Measurements from ENCODE around the gene AKT3.
"Not testable (repeated sequence)": the region's sequence is repeated elsewhere in the genome, so short reads cannot be mapped to it uniquely, and the experiment has no call there.

AKT3 gene

DNA sequence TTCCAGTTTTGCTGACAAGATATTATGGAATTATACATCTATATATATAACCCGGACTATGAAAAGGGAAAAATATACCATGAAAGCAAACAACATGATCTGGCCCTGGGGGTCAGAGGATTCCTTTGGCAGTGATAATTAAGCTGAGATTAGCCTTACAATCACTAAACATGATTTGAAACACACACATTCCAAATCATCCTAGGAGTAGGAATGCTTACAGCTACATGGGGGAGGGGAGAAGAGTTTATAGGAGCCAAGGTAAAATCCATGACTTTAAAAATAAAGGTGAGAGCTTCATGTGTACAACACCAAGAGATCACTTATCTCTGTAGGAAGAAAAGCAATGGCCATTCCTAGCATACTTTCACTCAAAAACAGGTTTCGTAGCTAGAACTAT lies 57.6 kb downstream of the AKT3 start:
- no peak overlapping the region for H3K4me3 ChIP-seq (ENCODE audit: low read depth in 1 of 2, low read length in 2 of 2)
- no peaks in the 10 kb centered on the region for H3K9me3 ChIP-seq (ENCODE audit: control insufficient read depth in 1 of 2, low read length in 2 of 2)
- H3K9ac ChIP-seq (ENCODE audit: low read depth in 1 of 2, low read length in 2 of 2): no peak overlapping the region
- no peak overlapping the region for H3K27ac ChIP-seq (ENCODE audit: low read depth, low read length)
- peaks cover 0 to 2% of the 10 kb centered on the region in 2 donors for H3K4me1 ChIP-seq (ENCODE audit: control insufficient read depth in 1 of 2, insufficient read depth in 2 of 2, low read length in 2 of 2)
- no peaks in the 10 kb centered on the region for H3K36me3 ChIP-seq (ENCODE audit: control insufficient read depth in 1 of 2, insufficient read depth in 2 of 2, low read length in 2 of 2)
- no peaks in the 10 kb centered on the region for H3K27me3 ChIP-seq (ENCODE audit: control insufficient read depth in 1 of 2, insufficient read depth in 2 of 2, low read length in 2 of 2)

DNA sequence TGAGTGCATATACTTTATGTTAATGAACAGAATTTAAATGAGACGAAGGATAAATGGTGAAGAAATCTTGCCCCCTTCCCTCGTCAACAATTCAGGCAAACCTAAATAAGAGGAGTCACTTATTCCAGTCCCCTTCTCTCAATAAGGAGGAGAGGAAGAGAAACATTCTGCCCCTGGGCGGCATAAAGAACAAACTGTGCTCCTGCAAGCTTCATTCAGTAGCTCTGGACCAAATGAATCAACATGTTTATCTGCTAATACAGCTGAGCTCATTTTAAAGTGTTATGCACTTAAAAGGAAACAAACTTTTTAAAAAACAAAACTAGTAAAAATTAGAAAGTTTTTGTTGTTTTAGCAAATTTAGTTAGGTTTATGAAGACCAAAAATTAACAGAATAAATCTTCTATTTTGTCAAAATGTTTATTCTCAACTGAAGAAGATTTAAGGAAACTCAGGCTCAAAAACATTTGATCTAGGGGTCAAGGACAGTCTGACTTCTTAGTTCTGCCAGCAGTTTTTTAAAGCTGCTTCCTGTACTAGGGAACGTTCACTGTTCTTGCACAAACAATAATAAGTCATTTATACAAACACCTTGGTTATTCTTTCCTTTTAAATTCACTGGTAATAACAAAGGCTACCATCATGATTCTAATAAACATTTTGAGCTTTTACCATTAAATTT lies 58.3 kb downstream of the AKT3 start:
- H3K27ac ChIP-seq (ENCODE audit: low read depth, low read length): no peak overlapping the region
- H3K4me3 ChIP-seq (ENCODE audit: low read depth in 1 of 2, low read length in 2 of 2): no peak overlapping the region
- no peaks in the 10 kb centered on the region for H3K36me3 ChIP-seq (ENCODE audit: control insufficient read depth in 1 of 2, insufficient read depth in 2 of 2, low read length in 2 of 2)
- H3K4me1 ChIP-seq (ENCODE audit: control insufficient read depth in 1 of 2, insufficient read depth in 2 of 2, low read length in 2 of 2): peaks cover 0 to 2% of the 10 kb centered on the region in 2 donors
- no peaks in the 10 kb centered on the region for H3K9me3 ChIP-seq (ENCODE audit: control insufficient read depth in 1 of 2, low read length in 2 of 2)
- no peaks in the 10 kb centered on the region for H3K27me3 ChIP-seq (ENCODE audit: control insufficient read depth in 1 of 2, insufficient read depth in 2 of 2, low read length in 2 of 2)
- no peak overlapping the region for H3K9ac ChIP-seq (ENCODE audit: low read depth in 1 of 2, low read length in 2 of 2)

DNA sequence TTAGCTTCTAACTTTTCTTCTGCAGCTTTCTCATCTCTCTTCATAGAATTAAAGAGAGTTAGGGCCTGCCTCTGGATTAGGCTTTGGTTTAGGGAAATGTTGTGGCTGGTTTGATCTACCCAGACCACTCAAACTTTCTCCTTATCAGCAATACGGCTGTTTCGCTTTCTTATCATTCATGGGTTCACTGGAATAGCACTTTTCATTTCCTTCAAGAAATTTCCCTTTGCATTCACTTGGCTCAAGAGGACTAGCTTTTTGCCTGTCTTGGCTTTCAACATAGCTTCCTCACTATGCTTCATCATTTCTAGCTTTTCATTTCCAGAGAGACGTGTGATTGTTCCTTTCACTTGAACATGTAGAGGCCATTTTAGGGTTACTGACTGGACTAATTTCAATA lies 59.6 kb downstream of the AKT3 start:
- H3K27me3 ChIP-seq (ENCODE audit: control insufficient read depth in 1 of 2, insufficient read depth in 2 of 2, low read length in 2 of 2): no peaks in the 10 kb centered on the region
- H3K9ac ChIP-seq (ENCODE audit: low read depth in 1 of 2, low read length in 2 of 2): no peak overlapping the region
- H3K27ac ChIP-seq (ENCODE audit: low read depth, low read length): no peak overlapping the region
- no peaks in the 10 kb centered on the region for H3K36me3 ChIP-seq (ENCODE audit: control insufficient read depth in 1 of 2, insufficient read depth in 2 of 2, low read length in 2 of 2)
- no peak overlapping the region for H3K4me3 ChIP-seq (ENCODE audit: low read depth in 1 of 2, low read length in 2 of 2)
- H3K4me1 ChIP-seq (ENCODE audit: control insufficient read depth in 1 of 2, insufficient read depth in 2 of 2, low read length in 2 of 2): peaks cover 0 to 2% of the 10 kb centered on the region in 2 donors
- H3K9me3 ChIP-seq (ENCODE audit: control insufficient read depth in 1 of 2, low read length in 2 of 2): no peaks in the 10 kb centered on the region

DNA sequence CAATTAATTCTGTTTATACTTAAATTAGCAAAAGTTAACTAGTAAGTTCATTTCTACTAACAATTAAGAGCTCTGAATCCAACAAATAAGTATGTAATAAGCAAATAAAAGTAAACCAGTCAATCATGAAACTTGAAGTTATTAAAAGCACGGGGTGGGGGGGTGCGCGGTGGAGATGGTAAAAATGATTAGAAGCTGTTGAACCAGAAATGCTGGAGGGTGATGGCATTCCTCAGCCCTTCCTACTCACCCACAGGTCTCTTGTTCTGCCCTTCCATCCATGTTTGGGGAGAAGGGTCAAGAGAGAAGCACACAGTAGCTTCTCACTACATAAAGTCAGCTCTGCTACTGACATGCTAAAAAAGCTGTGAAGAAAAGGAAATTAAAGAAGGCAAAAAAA lies 63.5 kb downstream of the AKT3 start:
- H3K9ac ChIP-seq (ENCODE audit: low read depth in 1 of 2, low read length in 2 of 2): no peak overlapping the region
- no peaks in the 10 kb centered on the region for H3K9me3 ChIP-seq (ENCODE audit: control insufficient read depth in 1 of 2, low read length in 2 of 2)
- no peaks in the 10 kb centered on the region for H3K36me3 ChIP-seq (ENCODE audit: control insufficient read depth in 1 of 2, insufficient read depth in 2 of 2, low read length in 2 of 2)
- no peaks in the 10 kb centered on the region for H3K4me1 ChIP-seq (ENCODE audit: control insufficient read depth in 1 of 2, insufficient read depth in 2 of 2, low read length in 2 of 2)
- no peaks in the 10 kb centered on the region for H3K27me3 ChIP-seq (ENCODE audit: control insufficient read depth in 1 of 2, insufficient read depth in 2 of 2, low read length in 2 of 2)
- no peak overlapping the region for H3K4me3 ChIP-seq (ENCODE audit: low read depth in 1 of 2, low read length in 2 of 2)
- no peak overlapping the region for H3K27ac ChIP-seq (ENCODE audit: low read depth, low read length)

DNA sequence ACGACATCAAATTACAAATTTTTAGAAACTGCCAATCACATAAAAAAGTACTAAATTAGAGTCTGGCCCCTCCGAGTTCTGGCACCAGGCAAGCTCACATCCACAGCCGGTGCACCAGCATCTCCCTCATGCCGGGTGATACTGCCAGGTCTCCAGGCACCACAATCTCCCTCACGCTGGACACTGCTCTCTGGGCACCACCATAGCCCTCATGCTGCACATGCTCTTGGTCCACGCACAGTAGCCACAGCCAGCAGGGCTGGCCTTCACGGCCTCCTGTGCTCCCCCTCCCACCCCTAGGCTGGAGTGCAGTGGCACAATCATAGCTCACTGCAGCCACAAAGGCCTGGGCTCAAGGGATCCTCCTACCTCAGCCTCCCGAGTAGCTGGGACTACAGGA lies 65.5 kb downstream of the AKT3 start:
- H3K9me3 ChIP-seq (ENCODE audit: control insufficient read depth in 1 of 2, low read length in 2 of 2): no peaks in the 10 kb centered on the region
- no peaks in the 10 kb centered on the region for H3K36me3 ChIP-seq (ENCODE audit: control insufficient read depth in 1 of 2, insufficient read depth in 2 of 2, low read length in 2 of 2)
- H3K9ac ChIP-seq (ENCODE audit: low read depth in 1 of 2, low read length in 2 of 2): no peak overlapping the region
- no peak overlapping the region for H3K4me3 ChIP-seq (ENCODE audit: low read depth in 1 of 2, low read length in 2 of 2)
- H3K4me1 ChIP-seq (ENCODE audit: control insufficient read depth in 1 of 2, insufficient read depth in 2 of 2, low read length in 2 of 2): no peaks in the 10 kb centered on the region
- no peaks in the 10 kb centered on the region for H3K27me3 ChIP-seq (ENCODE audit: control insufficient read depth in 1 of 2, insufficient read depth in 2 of 2, low read length in 2 of 2)
- no peak overlapping the region for H3K27ac ChIP-seq (ENCODE audit: low read depth, low read length)

DNA sequence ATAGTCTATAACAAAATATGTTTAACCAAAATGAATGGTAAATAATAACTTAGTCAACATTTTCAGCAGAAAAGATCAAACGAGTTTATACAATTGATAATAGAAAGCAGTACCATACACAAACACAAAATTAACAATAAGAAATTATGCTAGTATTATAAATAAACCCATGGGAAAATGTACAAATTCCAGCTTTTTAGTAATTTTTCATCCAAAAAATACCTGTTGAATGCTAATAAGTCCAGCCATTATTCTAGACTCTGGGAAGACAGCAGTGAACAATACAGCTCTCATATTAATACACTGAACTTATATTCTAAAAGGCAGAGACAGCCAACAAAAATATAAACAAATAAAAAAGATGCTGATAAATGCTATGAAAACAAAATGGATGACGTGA lies 66.3 kb downstream of the AKT3 start:
- H3K9me3 ChIP-seq (ENCODE audit: control insufficient read depth in 1 of 2, low read length in 2 of 2): no peaks in the 10 kb centered on the region
- no peaks in the 10 kb centered on the region for H3K36me3 ChIP-seq (ENCODE audit: control insufficient read depth in 1 of 2, insufficient read depth in 2 of 2, low read length in 2 of 2)
- no peaks in the 10 kb centered on the region for H3K27me3 ChIP-seq (ENCODE audit: control insufficient read depth in 1 of 2, insufficient read depth in 2 of 2, low read length in 2 of 2)
- no peak overlapping the region for H3K4me3 ChIP-seq (ENCODE audit: low read depth in 1 of 2, low read length in 2 of 2)
- H3K4me1 ChIP-seq (ENCODE audit: control insufficient read depth in 1 of 2, insufficient read depth in 2 of 2, low read length in 2 of 2): no peaks in the 10 kb centered on the region
- no peak overlapping the region for H3K9ac ChIP-seq (ENCODE audit: low read depth in 1 of 2, low read length in 2 of 2)
- H3K27ac ChIP-seq (ENCODE audit: low read depth, low read length): no peak overlapping the region

DNA sequence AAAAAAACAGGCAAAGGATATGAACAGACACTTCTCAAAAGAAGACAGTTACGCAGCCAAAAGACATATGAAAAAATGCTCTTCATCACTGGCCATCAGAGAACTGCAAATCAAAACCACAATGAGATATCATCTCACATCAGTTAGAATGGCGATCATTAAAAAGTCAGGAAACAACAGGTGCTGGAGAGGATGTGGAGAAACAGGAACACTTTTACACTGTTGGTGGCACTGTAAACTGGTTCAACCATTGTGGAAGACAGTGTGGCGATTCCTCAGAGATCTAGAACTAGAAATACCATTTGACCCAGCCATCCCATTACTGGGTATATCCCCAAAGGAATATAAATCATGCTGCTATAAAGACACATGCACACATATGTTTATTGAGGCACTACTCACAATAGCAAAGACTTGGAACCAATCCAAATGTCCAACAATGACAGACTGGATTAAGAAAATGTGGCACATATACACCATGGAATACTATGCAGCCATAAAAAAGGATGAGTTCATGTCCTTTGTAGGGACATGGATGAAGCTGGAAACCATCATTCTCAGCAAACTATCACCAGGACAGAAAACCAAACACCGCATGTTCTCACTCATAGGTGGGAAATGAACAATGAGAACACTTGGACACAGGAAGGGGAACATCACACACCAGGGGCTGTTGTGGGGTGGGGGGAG lies 77.5 kb downstream of the AKT3 start:
- not testable (repeated sequence) for H3K4me3 ChIP-seq (ENCODE audit: low read depth in 1 of 2, low read length in 2 of 2); H3K9me3 ChIP-seq (ENCODE audit: control insufficient read depth in 1 of 2, low read length in 2 of 2); H3K27me3 ChIP-seq (ENCODE audit: control insufficient read depth in 1 of 2, insufficient read depth in 2 of 2, low read length in 2 of 2); H3K36me3 ChIP-seq (ENCODE audit: control insufficient read depth in 1 of 2, insufficient read depth in 2 of 2, low read length in 2 of 2); H3K4me1 ChIP-seq (ENCODE audit: control insufficient read depth in 1 of 2, insufficient read depth in 2 of 2, low read length in 2 of 2); H3K9ac ChIP-seq (ENCODE audit: low read depth in 1 of 2, low read length in 2 of 2); H3K27ac ChIP-seq (ENCODE audit: low read depth, low read length)

DNA sequence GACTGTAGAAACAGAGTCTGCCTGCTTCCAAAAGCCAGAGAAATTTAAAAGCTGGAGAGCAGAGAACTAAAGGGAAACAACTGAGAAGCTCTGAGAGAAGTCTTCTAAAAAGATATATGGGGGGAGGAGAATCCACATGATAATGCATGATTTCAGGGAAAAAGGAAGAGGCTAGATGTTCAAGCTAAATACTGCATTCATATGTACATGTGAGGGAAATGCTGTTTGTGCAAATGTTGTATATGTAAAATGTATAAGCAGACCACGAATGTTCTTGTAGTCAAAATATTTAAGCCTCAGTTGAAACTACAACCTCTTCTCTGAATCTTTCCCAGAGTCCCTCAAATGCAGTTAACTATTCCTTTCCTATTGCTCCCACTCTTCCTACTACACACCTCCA lies 79.2 kb downstream of the AKT3 start:
- H3K36me3 ChIP-seq (ENCODE audit: control insufficient read depth in 1 of 2, insufficient read depth in 2 of 2, low read length in 2 of 2): no peaks in the 10 kb centered on the region

DNA sequence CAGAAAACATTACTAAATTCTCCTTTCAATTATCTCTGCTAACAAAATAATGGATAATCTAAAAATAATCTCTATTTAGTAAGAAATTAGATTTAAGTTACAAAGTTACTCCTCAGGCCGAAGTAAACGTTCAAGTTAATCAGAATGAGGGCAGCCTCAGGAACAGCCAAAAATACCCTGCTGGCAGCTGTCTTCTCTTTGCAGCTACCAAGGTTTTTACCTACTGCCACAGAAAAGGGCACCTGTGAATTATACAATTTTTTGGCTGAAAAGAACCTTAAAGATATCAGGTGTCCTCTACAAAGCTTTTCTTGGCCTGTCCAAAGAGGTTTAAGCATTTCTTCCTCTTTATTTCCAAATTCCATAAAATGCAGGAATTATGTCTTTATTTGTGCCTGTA lies 84.4 kb downstream of the AKT3 start:
- H3K27ac ChIP-seq (ENCODE audit: low read depth, low read length): no peak overlapping the region

More for the DNA sequence above, 79.2 kb downstream of the AKT3 start:
- H3K4me3 ChIP-seq (ENCODE audit: low read depth in 1 of 2, low read length in 2 of 2): no peak overlapping the region
- no peak overlapping the region for H3K9ac ChIP-seq (ENCODE audit: low read depth in 1 of 2, low read length in 2 of 2)
- H3K27me3 ChIP-seq (ENCODE audit: control insufficient read depth in 1 of 2, insufficient read depth in 2 of 2, low read length in 2 of 2): no peaks in the 10 kb centered on the region
- H3K27ac ChIP-seq (ENCODE audit: low read depth, low read length): no peak overlapping the region
- no peaks in the 10 kb centered on the region for H3K4me1 ChIP-seq (ENCODE audit: control insufficient read depth in 1 of 2, insufficient read depth in 2 of 2, low read length in 2 of 2)
- no peaks in the 10 kb centered on the region for H3K9me3 ChIP-seq (ENCODE audit: control insufficient read depth in 1 of 2, low read length in 2 of 2)

DNA sequence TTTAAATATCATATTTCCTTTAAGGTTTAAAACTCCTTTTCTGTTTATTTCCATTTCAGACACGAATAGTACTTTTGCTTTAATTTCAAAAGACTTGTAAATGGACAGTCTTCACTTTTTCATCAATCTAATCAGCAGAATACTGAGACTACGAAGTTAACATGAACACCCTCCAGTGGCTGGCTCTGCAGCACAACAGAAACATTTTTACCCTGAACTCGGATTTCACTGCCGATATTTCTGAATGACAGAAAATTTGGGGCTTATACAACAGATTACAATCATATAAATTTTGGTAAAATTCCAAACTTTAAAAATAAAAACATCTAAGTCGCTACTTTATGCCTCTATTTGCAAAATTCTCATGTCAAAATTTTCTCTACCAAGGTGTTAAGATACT lies 86.2 kb downstream of the AKT3 start:
- Histone ChIP-seq H3K4me3 (ENCODE audit: low read depth in 1 of 2, low read length in 2 of 2) (no peak overlapping the region), H3K9ac (ENCODE audit: low read depth in 1 of 2, low read length in 2 of 2) (no peak overlapping the region), H3K4me1 (ENCODE audit: control insufficient read depth in 1 of 2, insufficient read depth in 2 of 2, low read length in 2 of 2) (no peaks in the 10 kb centered on the region)

More for the DNA sequence above, 84.4 kb downstream of the AKT3 start:
- Histone ChIP-seq H3K4me1 (ENCODE audit: control insufficient read depth in 1 of 2, insufficient read depth in 2 of 2, low read length in 2 of 2) (no peaks in the 10 kb centered on the region), H3K9me3 (ENCODE audit: control insufficient read depth in 1 of 2, low read length in 2 of 2) (no peaks in the 10 kb centered on the region), H3K36me3 (ENCODE audit: control insufficient read depth in 1 of 2, insufficient read depth in 2 of 2, low read length in 2 of 2) (no peaks in the 10 kb centered on the region), H3K27me3 (ENCODE audit: control insufficient read depth in 1 of 2, insufficient read depth in 2 of 2, low read length in 2 of 2) (no peaks in the 10 kb centered on the region), H3K4me3 (ENCODE audit: low read depth in 1 of 2, low read length in 2 of 2) (no peak overlapping the region), H3K9ac (ENCODE audit: low read depth in 1 of 2, low read length in 2 of 2) (no peak overlapping the region)

More for the DNA sequence above, 86.2 kb downstream of the AKT3 start:
- Histone ChIP-seq H3K27me3 (ENCODE audit: control insufficient read depth in 1 of 2, insufficient read depth in 2 of 2, low read length in 2 of 2) (no peaks in the 10 kb centered on the region), H3K9me3 (ENCODE audit: control insufficient read depth in 1 of 2, low read length in 2 of 2) (no peaks in the 10 kb centered on the region), H3K36me3 (ENCODE audit: control insufficient read depth in 1 of 2, insufficient read depth in 2 of 2, low read length in 2 of 2) (no peaks in the 10 kb centered on the region), H3K27ac (ENCODE audit: low read depth, low read length) (no peak overlapping the region)
